ENCODE measurements around the gene TTC34.

- TF ChIP-seq CTCF (conservative IDR thresholded peaks at IDR 0.05 in 1 of 2, IDR thresholded peaks at IDR 0.05 in 1 of 2; ENCODE audit: extremely low read depth in 1 of 2, insufficient read depth in 1 of 2, low read depth in 1 of 2, low read length in 2 of 2) (no peak), EZH2 (IDR thresholded peaks at IDR 0.05; ENCODE audit: borderline replicate concordance, low read length) (no peak)
These were observed 1.8 kb upstream of the TTC34 start for GRCh38 chr1:2803086-2803930.

All from mammary epithelial cell (primary cell).